ENCODE data around the gene SLC16A8. TPM values are rescaled to one million over a fixed set of nuclear protein-coding genes. Genes with fewer than 3 reads are reported as not detected.

The SLC16A8 gene
- total RNA-seq, 1 donor from 2014 or later: not detected

- Mint-ChIP-seq H3K36me3 (ENCODE audit: low read depth, unreplicated experiment) (peaks cover 9% of the 10 kb centered on the region), H3K4me1 (ENCODE audit: low read depth, unreplicated experiment) (no peaks in the 10 kb centered on the region), H3K4me3 (ENCODE audit: unreplicated experiment) (no peak overlapping the region), H3K27ac (ENCODE audit: unreplicated experiment) (no peak overlapping the region), H3K9me3 (ENCODE audit: unreplicated experiment) (peaks cover 2% of the 10 kb centered on the region), H3K27me3 (ENCODE audit: low read depth, unreplicated experiment) (peaks cover 15% of the 10 kb centered on the region)
- no peak overlapping the region for H2AFZ ChIP-seq (ENCODE audit: low read depth, low read length)
- no peak overlapping the region for H3K4me3 ChIP-seq (ENCODE audit: insufficient read depth, low read depth, low read length)
- H3K79me2 ChIP-seq (ENCODE audit: insufficient read depth, low read length): no peaks in the 10 kb centered on the region
- peaks cover 2% of the 10 kb centered on the region for H3K27me3 ChIP-seq (ENCODE audit: insufficient read depth, low read length)
- H3K9me3 ChIP-seq (ENCODE audit: insufficient read depth, low read depth, low read length): no peaks in the 10 kb centered on the region
- TF ChIP-seq CTCF (IDR thresholded peaks at IDR 0.05; ENCODE audit: insufficient read depth, low read depth, low read length) (no peak), EZH2 (IDR thresholded peaks at IDR 0.05; ENCODE audit: insufficient read depth, low read length) (no peak)
- H3K27ac ChIP-seq (ENCODE audit: low read depth, low read length): no peak overlapping the region
- no peaks in the 10 kb centered on the region for H3K36me3 ChIP-seq (ENCODE audit: insufficient read depth, low read length)
- DNase-seq (ENCODE audit: low read depth) (no peak), FAIRE-seq (no peak)
- no peak overlapping the region for H3K4me2 ChIP-seq (ENCODE audit: low read length)
- no peaks in the 10 kb centered on the region for H4K20me1 ChIP-seq (ENCODE audit: insufficient read depth, low read length)
- no peaks in the 10 kb centered on the region for H3K4me1 ChIP-seq (ENCODE audit: insufficient read depth, low read length)
- no peak overlapping the region for H3K9ac ChIP-seq (ENCODE audit: low read length)
Observed at GRCh38 chr22:38075105-38075825, 8.7 kb downstream of the SLC16A8 start.

- H3K4me3 ChIP-seq (ENCODE audit: insufficient read depth, low read depth, low read length): no peak overlapping the region
- H3K9ac ChIP-seq (ENCODE audit: low read length): no peak overlapping the region
- DNase-seq (ENCODE audit: low read depth) (no peak), FAIRE-seq (no peak)
- no peaks in the 10 kb centered on the region for H3K27me3 ChIP-seq (ENCODE audit: insufficient read depth, low read length)
- no peak overlapping the region for H3K4me3 Mint-ChIP-seq (ENCODE audit: unreplicated experiment)
- no peak overlapping the region for H3K4me2 ChIP-seq (ENCODE audit: low read length)
- no peak overlapping the region for H3K27ac ChIP-seq (ENCODE audit: low read depth, low read length)
- no peaks in the 10 kb centered on the region for H3K9me3 Mint-ChIP-seq (ENCODE audit: unreplicated experiment)
- H2AFZ ChIP-seq (ENCODE audit: low read depth, low read length): no peak overlapping the region
- no peaks in the 10 kb centered on the region for H3K79me2 ChIP-seq (ENCODE audit: insufficient read depth, low read length)
- H4K20me1 ChIP-seq (ENCODE audit: insufficient read depth, low read length): no peaks in the 10 kb centered on the region
- H3K4me1 Mint-ChIP-seq (ENCODE audit: low read depth, unreplicated experiment): no peaks in the 10 kb centered on the region
- no peak overlapping the region for H3K27ac Mint-ChIP-seq (ENCODE audit: unreplicated experiment)
- TF ChIP-seq EZH2 (IDR thresholded peaks at IDR 0.05; ENCODE audit: insufficient read depth, low read length): no peak
- peak; percentile 29 for TF ChIP-seq CTCF (IDR thresholded peaks at IDR 0.05; ENCODE audit: insufficient read depth, low read depth, low read length)
- H3K36me3 Mint-ChIP-seq (ENCODE audit: low read depth, unreplicated experiment): peaks cover 7% of the 10 kb centered on the region
- no peaks in the 10 kb centered on the region for H3K9me3 ChIP-seq (ENCODE audit: insufficient read depth, low read depth, low read length)
- H3K36me3 ChIP-seq (ENCODE audit: insufficient read depth, low read length): no peaks in the 10 kb centered on the region
- H3K4me1 ChIP-seq (ENCODE audit: insufficient read depth, low read length): no peaks in the 10 kb centered on the region
- peaks cover 7% of the 10 kb centered on the region for H3K27me3 Mint-ChIP-seq (ENCODE audit: low read depth, unreplicated experiment)
Observed at GRCh38 chr22:38074181-38075104, 9.5 kb downstream of the SLC16A8 start.

Measured in astrocyte (in vitro differentiated cells and primary cell).